Prostate gland (tissue), 2 donors: ENCODE measurements around the gene UBN1. TPM values are rescaled to one million over a fixed set of nuclear protein-coding genes. Genes with fewer than 3 reads are reported as not detected.

ENCODE experiments used
- DNase-seq: peaks from one replicate; pipeline ENCODE4 v3.0.0-alpha.2; 2019; ENCODE audit warnings: low spot score
- H3K27ac ChIP-seq, 2 donors: fragments of 200-600 bp; sonication (generic); 2 replicates each; pipeline ENCODE4 v1.5.1; 2017 to 2019
- H3K27me3 ChIP-seq: fragments of 200-600 bp; sonication (generic); replicated peaks from 2 replicates; pipeline ENCODE4 v1.5.1; 2019; ENCODE audit not compliant: insufficient read depth
- H3K36me3 ChIP-seq, 2 donors: fragments of 200-600 bp; sonication (generic); 1 replicate in 1 of 2; 2 replicates in 1 of 2; pipeline versions ENCODE4 v1.5.1 to v1.8.1; 2017 to 2019
- H3K4me1 ChIP-seq: fragments of 200-600 bp; sonication (generic); replicated peaks from 2 replicates; pipeline ENCODE4 v1.5.1; 2019
- H3K4me3 ChIP-seq, 2 donors: fragments of 200-600 bp; sonication (generic); 2 replicates each; pipeline ENCODE4 v1.5.1; 2017 to 2019
- H3K9me3 ChIP-seq: fragments of 200-600 bp; sonication (generic); 2 replicates; pipeline ENCODE4 v1.5.1; 2017
- POLR2A ChIP-seq: fragments of 450-650 bp; IDR thresholded peaks from one replicate; pipeline ENCODE4 v1.6.1; 2016; ENCODE audit warnings: antibody characterized with exemption, mild to moderate bottlenecking
- POLR2AphosphoS5 ChIP-seq: sonication (generic); formaldehyde crosslinking; IDR thresholded peaks from one replicate; pipeline ENCODE4 v1.6.1; 2017; ENCODE audit warnings: antibody characterized with exemption
- WGBS: methylation state at CpG from one replicate; pipeline ENCODE4 v1.1.5; 2018; 5-methylcytosine and 5-hydroxymethylcytosine counted together
- intact Hi-C: fragments of 100-400 bp; cut with DNase I; formaldehyde crosslinking; loops from one replicate; pipeline ENCODE4 v1.14.2; 2022
- total RNA-seq, 2 donors: library from RNA; depleted of rRNA; stranded (reverse); fragments of >200 nt; gene quantifications; one replicate each; pipeline ENCODE4 v1.1.0, GENCODE V29; 2016
- TF ChIP-seq, protein P1 (sequence below), 4 experiments: fragments of 200-600 bp in 2 of 4; fragments of 450-650 bp in 2 of 4; sonication (generic) in 2 of 4; IDR thresholded peaks; 1 replicate in 3 of 4; 2 replicates in 1 of 4; pipeline ENCODE4 v1.5.1; 2016 to 2019; ENCODE audit warnings: antibody characterized with exemption in 4 of 4, mild to moderate bottlenecking in 2 of 4, moderate library complexity in 2 of 4

Gene UBN1
- total RNA-seq, 2 donors from 2014 or later, result 28.2 to 56.9 TPM

DNA sequence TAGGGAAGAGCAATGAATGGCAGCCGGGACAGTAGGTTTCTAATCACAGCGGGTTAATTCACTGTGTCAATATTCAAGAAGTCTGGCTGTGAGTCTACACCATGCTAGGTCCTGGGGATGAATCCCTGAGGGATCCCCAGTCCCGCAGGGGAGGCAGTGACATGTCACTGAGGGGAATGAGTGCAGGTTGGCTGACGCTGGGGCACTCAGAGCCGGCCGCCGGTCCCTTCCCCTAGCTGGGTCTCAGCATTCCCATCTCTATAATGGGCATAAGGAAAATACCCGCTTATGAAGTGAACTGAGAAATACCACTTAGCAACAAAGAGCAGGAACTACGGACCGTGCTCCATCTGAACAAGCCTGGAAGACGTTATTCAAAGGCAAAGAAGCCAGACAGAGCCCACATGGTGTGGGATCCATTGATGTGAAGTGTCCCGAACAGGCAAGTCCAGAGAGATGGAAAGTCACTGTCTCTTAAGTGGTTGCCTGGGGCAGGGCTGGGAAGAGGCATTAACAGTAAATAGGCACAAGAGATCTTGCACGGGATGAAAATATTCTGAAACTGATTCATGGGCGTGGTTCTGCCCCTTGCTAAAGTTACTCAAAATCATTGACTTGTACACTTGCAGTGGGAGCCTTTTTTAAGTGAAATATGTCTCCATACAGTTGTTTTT is 57.8 kb downstream of the UBN1 start:
- H3K4me3 ChIP-seq, result no peak overlapping the region
- TF ChIP-seq, protein P1, sequence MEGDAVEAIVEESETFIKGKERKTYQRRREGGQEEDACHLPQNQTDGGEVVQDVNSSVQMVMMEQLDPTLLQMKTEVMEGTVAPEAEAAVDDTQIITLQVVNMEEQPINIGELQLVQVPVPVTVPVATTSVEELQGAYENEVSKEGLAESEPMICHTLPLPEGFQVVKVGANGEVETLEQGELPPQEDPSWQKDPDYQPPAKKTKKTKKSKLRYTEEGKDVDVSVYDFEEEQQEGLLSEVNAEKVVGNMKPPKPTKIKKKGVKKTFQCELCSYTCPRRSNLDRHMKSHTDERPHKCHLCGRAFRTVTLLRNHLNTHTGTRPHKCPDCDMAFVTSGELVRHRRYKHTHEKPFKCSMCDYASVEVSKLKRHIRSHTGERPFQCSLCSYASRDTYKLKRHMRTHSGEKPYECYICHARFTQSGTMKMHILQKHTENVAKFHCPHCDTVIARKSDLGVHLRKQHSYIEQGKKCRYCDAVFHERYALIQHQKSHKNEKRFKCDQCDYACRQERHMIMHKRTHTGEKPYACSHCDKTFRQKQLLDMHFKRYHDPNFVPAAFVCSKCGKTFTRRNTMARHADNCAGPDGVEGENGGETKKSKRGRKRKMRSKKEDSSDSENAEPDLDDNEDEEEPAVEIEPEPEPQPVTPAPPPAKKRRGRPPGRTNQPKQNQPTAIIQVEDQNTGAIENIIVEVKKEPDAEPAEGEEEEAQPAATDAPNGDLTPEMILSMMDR (IDR thresholded peaks at IDR 0.05), result no peak
- TF ChIP-seq POLR2AphosphoS5 (no peak), POLR2A (no peak)
- 89% methylated on average over 14 of the region's 14 CpGs for WGBS

GRCh38 chr16:4908854-4909401 is 61.6 kb downstream of the UBN1 start:
- no peak overlapping the region for H3K4me3 ChIP-seq
- WGBS, result 93% methylated on average over 5 of the region's 5 CpGs
- H3K36me3 ChIP-seq, result no peaks in the 10 kb centered on the region
- H3K27me3 ChIP-seq, result no peaks in the 10 kb centered on the region
- intact Hi-C loops, result no loop called here
- no peak overlapping the region for H3K27ac ChIP-seq
- DNase-seq, result no peak
- TF ChIP-seq POLR2A (no peak), POLR2AphosphoS5 (no peak)
- TF ChIP-seq, protein P1 (IDR thresholded peaks at IDR 0.05), result no peak
- no peaks in the 10 kb centered on the region for H3K9me3 ChIP-seq
- no peaks in the 10 kb centered on the region for H3K4me1 ChIP-seq

More for the DNA sequence above, 57.8 kb downstream of the UBN1 start:
- no peaks in the 10 kb centered on the region for H3K4me1 ChIP-seq
- H3K27me3 ChIP-seq, result no peaks in the 10 kb centered on the region
- H3K27ac ChIP-seq, result no peak overlapping the region
- H3K36me3 ChIP-seq, result no peaks in the 10 kb centered on the region
- intact Hi-C loops, result no loop called here
- H3K9me3 ChIP-seq, result no peaks in the 10 kb centered on the region
- no peak for DNase-seq

DNA sequence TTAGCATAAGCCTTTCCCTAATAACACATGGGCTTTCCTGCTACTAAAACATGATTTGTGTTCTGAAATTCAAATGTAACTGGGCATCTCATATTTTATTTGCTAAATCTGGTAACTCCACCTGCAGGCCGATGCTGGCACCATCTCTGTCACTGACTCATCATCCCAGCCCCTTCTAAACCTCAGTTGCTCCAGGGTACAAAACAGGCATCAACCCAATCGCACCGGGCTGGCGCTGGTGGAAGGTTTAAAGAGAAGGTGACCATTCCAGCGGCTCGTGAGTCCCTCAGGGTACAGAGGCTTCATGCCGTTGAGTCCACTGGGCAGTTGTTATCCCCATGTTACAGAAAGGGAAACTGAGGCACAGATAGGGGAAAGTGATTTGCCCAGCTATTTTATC is 62.5 kb downstream of the UBN1 start:
- no peak overlapping the region for H3K27ac ChIP-seq
- H3K4me3 ChIP-seq, result no peak overlapping the region
- no peaks in the 10 kb centered on the region for H3K27me3 ChIP-seq
- TF ChIP-seq, protein P1 (IDR thresholded peaks at IDR 0.05), result no peak
- TF ChIP-seq POLR2A, result no peak
- no peak for TF ChIP-seq POLR2AphosphoS5
- no peaks in the 10 kb centered on the region for H3K36me3 ChIP-seq
- WGBS, result 89% methylated on average over 7 of the region's 7 CpGs
- H3K9me3 ChIP-seq, result no peaks in the 10 kb centered on the region
- no peak for DNase-seq
- no peaks in the 10 kb centered on the region for H3K4me1 ChIP-seq
- intact Hi-C loops, result no loop called here

DNA sequence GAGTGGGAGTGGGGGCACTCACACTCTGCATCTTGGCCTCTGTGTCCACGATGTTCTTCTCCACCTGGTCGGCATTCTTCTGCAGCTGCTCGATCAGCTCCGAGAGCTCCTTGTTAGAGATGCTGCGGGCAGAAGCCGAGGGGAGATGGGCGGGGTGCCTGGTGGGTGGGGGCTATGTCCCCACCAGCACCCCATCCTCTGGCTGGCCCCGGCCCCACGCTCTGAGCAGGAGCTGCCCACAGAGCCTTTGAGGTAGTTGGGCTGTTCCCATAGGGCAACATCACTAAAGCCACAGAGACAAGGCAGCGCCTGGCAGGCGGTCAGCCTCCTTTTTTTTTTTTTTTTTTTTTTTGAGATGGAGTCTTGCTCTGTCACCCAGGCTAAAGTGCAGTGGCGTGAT is 63.5 kb downstream of the UBN1 start:
- Histone ChIP-seq H3K27ac (no peak overlapping the region), H3K4me3 (no peak overlapping the region), H3K9me3 (no peaks in the 10 kb centered on the region), H3K27me3 (no peaks in the 10 kb centered on the region), H3K4me1 (no peaks in the 10 kb centered on the region), H3K36me3 (no peaks in the 10 kb centered on the region)
- intact Hi-C loops, result no loop called here
- TF ChIP-seq, protein P1 (IDR thresholded peaks at IDR 0.05), result no peak
- no peak for TF ChIP-seq POLR2AphosphoS5
- no peak for TF ChIP-seq POLR2A
- WGBS, result 90% methylated on average over 12 of the region's 12 CpGs
- DNase-seq, result no peak

GRCh38 chr16:4911970-4912386 is 64.7 kb downstream of the UBN1 start:
- WGBS, result 71% methylated on average over 6 of the region's 6 CpGs
- intact Hi-C loops, result no loop called here
- no peaks in the 10 kb centered on the region for H3K27me3 ChIP-seq
- TF ChIP-seq POLR2AphosphoS5 (no peak), POLR2A (no peak)
- TF ChIP-seq, protein P1 (IDR thresholded peaks at IDR 0.05), result no peak
- no peaks in the 10 kb centered on the region for H3K9me3 ChIP-seq
- H3K4me1 ChIP-seq, result no peaks in the 10 kb centered on the region
- H3K27ac ChIP-seq, result peak overlapping the region in 1 of 2 donors; percentile 60
- no peaks in the 10 kb centered on the region for H3K36me3 ChIP-seq
- no peak for DNase-seq
- no peak overlapping the region for H3K4me3 ChIP-seq
